ENCODE measurements around the gene PIP5K1B. TPM values are rescaled to one million over a fixed set of nuclear protein-coding genes. Genes with fewer than 3 reads are reported as not detected.
A peak's percentile ranks its signal among the peaks of the same experiment; 100 is the strongest.

The PIP5K1B gene
- total RNA-seq, 1 experiment from 2014 or later, result 2.5 TPM

DNA sequence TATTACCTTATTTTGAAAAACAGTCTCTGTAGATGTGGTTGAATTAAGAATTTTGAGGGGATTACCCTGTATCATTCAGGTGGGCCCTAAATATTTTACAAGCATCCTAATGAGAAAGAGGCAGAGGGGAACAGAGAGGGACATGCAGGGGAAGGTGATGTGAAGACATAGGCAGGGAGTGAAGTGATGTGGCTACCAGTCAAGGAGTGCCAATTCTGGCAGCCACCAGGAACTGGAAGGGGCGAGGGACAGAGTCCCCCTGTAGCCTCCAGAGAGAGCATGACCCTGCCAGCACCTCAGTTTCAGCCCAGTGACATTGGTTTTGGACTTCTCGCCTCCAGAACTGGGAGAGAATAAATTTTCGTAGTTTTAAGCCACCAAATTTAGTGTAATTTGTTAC is 44.1 kb downstream of the PIP5K1B start:
- H2BK5ac ChIP-seq (ENCODE audit: insufficient read length, low read length), result no peak overlapping the region
- no peaks in the 10 kb centered on the region for H3K23me2 ChIP-seq (ENCODE audit: insufficient read length, low read depth, low read length, poor library complexity, severe bottlenecking)

More for the DNA sequence above, 44.1 kb downstream of the PIP5K1B start:
- no peak overlapping the region; the same call in 1 of the 2 replicates for H3K14ac ChIP-seq (ENCODE audit: insufficient read depth, low read length)
- H2AFZ ChIP-seq (ENCODE audit: low read length), result no peak overlapping the region
- H3K56ac ChIP-seq (ENCODE audit: insufficient read length, low read depth, low read length), result no peak overlapping the region
- no peaks in the 10 kb centered on the region for H4K20me1 ChIP-seq (ENCODE audit: control insufficient read depth, insufficient read depth, insufficient read length)
- no peaks in the 10 kb centered on the region for H3K79me2 ChIP-seq (ENCODE audit: insufficient read depth, low read length)
- no peak overlapping the region for H3K9ac ChIP-seq (ENCODE audit: extremely low read depth, insufficient read length, low read length)
- H3K18ac ChIP-seq (ENCODE audit: insufficient read length, low read depth, low read length), result no peak overlapping the region
- peaks cover 3% of the 10 kb centered on the region for H3K4me1 ChIP-seq (ENCODE audit: insufficient read depth, low read length)
- Mint-ChIP-seq H3K27me3 (ENCODE audit: low read depth) (no peaks in the 10 kb centered on the region; the same call in 1 of the 2 replicates), H3K36me3 (ENCODE audit: insufficient read depth in 1 of 3, low read depth in 3 of 3) (no peaks in the 10 kb centered on the region), H3K4me3 (no peak overlapping the region; a peak in 1 of 5 replicates), H3K9me3 (peaks cover 0 to 2% of the 10 kb centered on the region in 2 experiments; a peak in 1 of 5 replicates), H3K27ac (peak overlapping the region in 2 of 3 experiments; percentile 22 to 42; a peak in 1 of 7 replicates), H3K4me1 (peaks cover 5 to 13% of the 10 kb centered on the region in 2 experiments)
- TF ChIP-seq, protein P1, sequence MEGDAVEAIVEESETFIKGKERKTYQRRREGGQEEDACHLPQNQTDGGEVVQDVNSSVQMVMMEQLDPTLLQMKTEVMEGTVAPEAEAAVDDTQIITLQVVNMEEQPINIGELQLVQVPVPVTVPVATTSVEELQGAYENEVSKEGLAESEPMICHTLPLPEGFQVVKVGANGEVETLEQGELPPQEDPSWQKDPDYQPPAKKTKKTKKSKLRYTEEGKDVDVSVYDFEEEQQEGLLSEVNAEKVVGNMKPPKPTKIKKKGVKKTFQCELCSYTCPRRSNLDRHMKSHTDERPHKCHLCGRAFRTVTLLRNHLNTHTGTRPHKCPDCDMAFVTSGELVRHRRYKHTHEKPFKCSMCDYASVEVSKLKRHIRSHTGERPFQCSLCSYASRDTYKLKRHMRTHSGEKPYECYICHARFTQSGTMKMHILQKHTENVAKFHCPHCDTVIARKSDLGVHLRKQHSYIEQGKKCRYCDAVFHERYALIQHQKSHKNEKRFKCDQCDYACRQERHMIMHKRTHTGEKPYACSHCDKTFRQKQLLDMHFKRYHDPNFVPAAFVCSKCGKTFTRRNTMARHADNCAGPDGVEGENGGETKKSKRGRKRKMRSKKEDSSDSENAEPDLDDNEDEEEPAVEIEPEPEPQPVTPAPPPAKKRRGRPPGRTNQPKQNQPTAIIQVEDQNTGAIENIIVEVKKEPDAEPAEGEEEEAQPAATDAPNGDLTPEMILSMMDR (conservative IDR thresholded peaks at IDR 0.05), result no peak
- no CpG with 5 or more reads among the region's 3 CpGs for WGBS (ENCODE audit: extremely low coverage, insufficient read length, low lambda C conversion rate)
- no peak overlapping the region for H4K5ac ChIP-seq (ENCODE audit: insufficient read length, low read depth, low read length)
- no peak overlapping the region for H2BK120ac ChIP-seq (ENCODE audit: low read depth, low read length, poor library complexity, severe bottlenecking)
- H3K4ac ChIP-seq (ENCODE audit: low read depth, low read length), result no peak overlapping the region
- DNase-seq, result no peak
- H3K4me2 ChIP-seq (ENCODE audit: insufficient read depth, insufficient read length, low read length), result no peak overlapping the region
- no peak overlapping the region for H2AK5ac ChIP-seq (ENCODE audit: insufficient read length, low read length)
- H3K79me1 ChIP-seq (ENCODE audit: insufficient read depth, low read depth, low read length, poor library complexity, severe bottlenecking), result no peaks in the 10 kb centered on the region
- no peaks in the 10 kb centered on the region for H3K27me3 ChIP-seq (ENCODE audit: insufficient read depth, low read length)
- no peak overlapping the region for H3K27ac ChIP-seq (ENCODE audit: insufficient read length, low read depth, low read length)
- no peak overlapping the region for H2BK12ac ChIP-seq (ENCODE audit: insufficient read length, low read depth, low read length)
- no peaks in the 10 kb centered on the region for H3K9me3 ChIP-seq (ENCODE audit: control insufficient read depth, low read depth, low read length)
- H2BK20ac ChIP-seq (ENCODE audit: low read depth, low read length, poor library complexity, severe bottlenecking), result no peak overlapping the region
- H3T11ph ChIP-seq (ENCODE audit: low read length), result no peak overlapping the region
- no peak overlapping the region for H2BK15ac ChIP-seq (ENCODE audit: low read depth, low read length)
- no peak overlapping the region for H4K91ac ChIP-seq (ENCODE audit: insufficient read length, low read depth, low read length)
- H4K8ac ChIP-seq (replicated peaks; ENCODE audit: insufficient read length, low read depth, low read length), result no peak overlapping the region
- no peak overlapping the region for H3K23ac ChIP-seq (ENCODE audit: insufficient read length, low read depth, low read length)
